Osteocyte (in vitro differentiated cells): ENCODE data around the gene RFLNA. TPM values are rescaled to one million over a fixed set of nuclear protein-coding genes. Genes with fewer than 3 reads are reported as not detected.
A peak's percentile ranks its signal among the peaks of the same experiment; 100 is the strongest.

Experiments
- DNase-seq: peaks from one replicate; pipeline ENCODE4 v3.0.0; 2021; ENCODE audit warnings: mixed read lengths; ENCODE audit not compliant: unreplicated experiment; ENCODE audit errors: extremely low spot score
- H3K27ac Mint-ChIP-seq: one replicate; pipeline ENCODE4 v1.8.0; 2021; ENCODE audit warnings: mild to moderate bottlenecking, mixed read lengths; ENCODE audit not compliant: unreplicated experiment
- H3K27me3 Mint-ChIP-seq: one replicate; pipeline ENCODE4 v1.8.0; 2021; ENCODE audit warnings: mixed read lengths; ENCODE audit not compliant: unreplicated experiment
- H3K36me3 Mint-ChIP-seq: one replicate; pipeline ENCODE4 v1.8.0; 2021; ENCODE audit warnings: mixed read lengths; ENCODE audit not compliant: unreplicated experiment
- H3K4me1 Mint-ChIP-seq: one replicate; pipeline ENCODE4 v1.8.0; 2021; ENCODE audit warnings: mixed read lengths; ENCODE audit not compliant: unreplicated experiment
- H3K4me3 Mint-ChIP-seq: one replicate; pipeline ENCODE4 v1.8.0; 2021; ENCODE audit warnings: mild to moderate bottlenecking, moderate library complexity, mixed read lengths; ENCODE audit not compliant: unreplicated experiment
- H3K9me3 Mint-ChIP-seq: one replicate; pipeline ENCODE4 v1.8.0; 2021; ENCODE audit warnings: mixed read lengths; ENCODE audit not compliant: unreplicated experiment
- CTCF ChIP-seq: fragments of 200-600 bp; sonication (generic); IDR thresholded peaks from 2 replicates; pipeline ENCODE4 v1.5.0; 2021; ENCODE audit warnings: antibody characterized with exemption, mild to moderate bottlenecking, moderate library complexity
- total RNA-seq: library from RNA; stranded (reverse); gene quantifications from 2 replicates; pipeline ENCODE4 v1.2.1, GENCODE V29; 2021

The RFLNA gene
- total RNA-seq, 1 donor from 2014 or later = 0.91 TPM

- H3K4me3 Mint-ChIP-seq = no peak overlapping the region
- no peak overlapping the region for H3K27ac Mint-ChIP-seq
- H3K9me3 Mint-ChIP-seq = no peaks in the 10 kb centered on the region
- H3K36me3 Mint-ChIP-seq = no peaks in the 10 kb centered on the region
- TF ChIP-seq CTCF = no peak
- H3K4me1 Mint-ChIP-seq = peaks cover 26% of the 10 kb centered on the region
- DNase-seq = no peak
- peaks cover 10% of the 10 kb centered on the region for H3K27me3 Mint-ChIP-seq
Observed at GRCh38 chr12:124292385-124292784, 2.5 kb upstream of the RFLNA start.

- H3K36me3 Mint-ChIP-seq = no peaks in the 10 kb centered on the region
- peaks cover 12% of the 10 kb centered on the region for H3K27me3 Mint-ChIP-seq
- no peaks in the 10 kb centered on the region for H3K9me3 Mint-ChIP-seq
- no peak for DNase-seq
- H3K27ac Mint-ChIP-seq = no peak overlapping the region
- H3K4me3 Mint-ChIP-seq = no peak overlapping the region
- no peak for TF ChIP-seq CTCF
- H3K4me1 Mint-ChIP-seq = peaks cover 26% of the 10 kb centered on the region
Observed at GRCh38 chr12:124293286-124294003, 1.4 kb upstream of the RFLNA start.

- no peak for DNase-seq
- peaks cover 12% of the 10 kb centered on the region for H3K27me3 Mint-ChIP-seq
- H3K9me3 Mint-ChIP-seq = no peaks in the 10 kb centered on the region
- H3K27ac Mint-ChIP-seq = no peak overlapping the region
- H3K4me1 Mint-ChIP-seq = peaks cover 13% of the 10 kb centered on the region
- no peak for TF ChIP-seq CTCF
- H3K36me3 Mint-ChIP-seq = no peaks in the 10 kb centered on the region
- peak overlapping the region; percentile 72 for H3K4me3 Mint-ChIP-seq
Observed at GRCh38 chr12:124295431-124296058, 652 bp downstream of the RFLNA start.

GRCh38 chr12:124296295-124296915 is 1.5 kb downstream of the RFLNA start:
- H3K27ac Mint-ChIP-seq = no peak overlapping the region
- peaks cover 13% of the 10 kb centered on the region for H3K4me1 Mint-ChIP-seq
- H3K4me3 Mint-ChIP-seq = peak overlapping the region; percentile 72
- H3K36me3 Mint-ChIP-seq = no peaks in the 10 kb centered on the region
- no peak for TF ChIP-seq CTCF
- no peak for DNase-seq
- no peaks in the 10 kb centered on the region for H3K9me3 Mint-ChIP-seq
- H3K27me3 Mint-ChIP-seq = peaks cover 12% of the 10 kb centered on the region

GRCh38 chr12:124296916-124297351 is 2.0 kb downstream of the RFLNA start:
- DNase-seq = no peak
- peaks cover 12% of the 10 kb centered on the region for H3K27me3 Mint-ChIP-seq
- no peak for TF ChIP-seq CTCF
- peaks cover 13% of the 10 kb centered on the region for H3K4me1 Mint-ChIP-seq
- H3K4me3 Mint-ChIP-seq = no peak overlapping the region
- no peaks in the 10 kb centered on the region for H3K9me3 Mint-ChIP-seq
- no peak overlapping the region for H3K27ac Mint-ChIP-seq
- no peaks in the 10 kb centered on the region for H3K36me3 Mint-ChIP-seq
